Lung microvascular endothelial cell (primary cell): ENCODE measurements around the gene MYLIP. TPM values are rescaled to one million over a fixed set of nuclear protein-coding genes. Genes with fewer than 3 reads are reported as not detected.

Experiments
- total RNA-seq: library from RNA; depleted of rRNA; stranded (reverse); fragments of >200 nt; gene quantifications from 2 replicates; pipeline ENCODE4 v1.2.1, GENCODE V29; 2014

Gene MYLIP
- total RNA-seq, 1 donor from 2014 or later = 39.9 TPM

Other genes with a start within 250 kb of the MYLIP start
- 5.2 and 15.9 TPM in 2 replicates for gene GMPR, start 109.5 kb downstream of the MYLIP start, total RNA-seq